Midbrain (tissue), 1 donor: ENCODE measurements around the gene MGAT4B.
"Not testable (repeated sequence)": the region's sequence is repeated elsewhere in the genome, so short reads cannot be mapped to it uniquely, and the experiment has no call there.

Experiments used
- DNase-seq: peaks from one replicate; lab custom pipeline; 2025; lab: John Stamatoyannopoulos, UW

MGAT4B gene

GRCh38 chr5:179795049-179795862 is 11.4 kb downstream of the MGAT4B start:
- DNase-seq: no peak

- no peak for DNase-seq
These were observed 12.1 kb downstream of the MGAT4B start for GRCh38 chr5:179794575-179794974.

GRCh38 chr5:179794171-179794570 is 12.5 kb downstream of the MGAT4B start:
- DNase-seq: no peak

GRCh38 chr5:179793468-179794139 is 13.1 kb downstream of the MGAT4B start, which contains the start of gene LTC4S:
Gene LTC4S, plus strand, starts transcription at chr5:179793986. Its CDS starts 95 bp downstream, at chr5:179794081.
- DNase-seq: peak; percentile 55

- DNase-seq: no peak
These were observed 13.8 kb downstream of the MGAT4B start for GRCh38 chr5:179792612-179793467.

- no peak for DNase-seq
These were observed 14.6 kb downstream of the MGAT4B start for GRCh38 chr5:179791881-179792611.

GRCh38 chr5:179789278-179789677 is 17.4 kb downstream of the MGAT4B start:
- not testable (repeated sequence) for DNase-seq

GRCh38 chr5:179788193-179788854 is 18.3 kb downstream of the MGAT4B start:
- no peak for DNase-seq

GRCh38 chr5:179786861-179787260 is 19.8 kb downstream of the MGAT4B start:
- no peak for DNase-seq

- DNase-seq: no peak
These were observed 23.5 kb downstream of the MGAT4B start for GRCh38 chr5:179783128-179783527.

- DNase-seq: no peak
These were observed 24.8 kb downstream of the MGAT4B start for GRCh38 chr5:179781846-179782245.

GRCh38 chr5:179780362-179780761 is 26.3 kb downstream of the MGAT4B start:
- DNase-seq: no peak

GRCh38 chr5:179779826-179780225 is 26.8 kb downstream of the MGAT4B start:
- no peak for DNase-seq

- DNase-seq: no peak
These were observed 28.1 kb downstream of the MGAT4B start for GRCh38 chr5:179778591-179778990.

GRCh38 chr5:179777909-179778308 is 28.8 kb downstream of the MGAT4B start:
- no peak for DNase-seq

- no peak for DNase-seq
These were observed 29.2 kb downstream of the MGAT4B start for GRCh38 chr5:179777456-179777855.

- DNase-seq: no peak
These were observed 30.2 kb downstream of the MGAT4B start for GRCh38 chr5:179776411-179776938.

GRCh38 chr5:179774442-179774841 is 32.2 kb downstream of the MGAT4B start:
- no peak for DNase-seq

GRCh38 chr5:179773686-179774040 is 33.0 kb downstream of the MGAT4B start:
- DNase-seq: no peak

GRCh38 chr5:179772351-179772750 is 34.3 kb downstream of the MGAT4B start:
- no peak for DNase-seq
